Esophagus squamous epithelium (tissue), 4 donors: ENCODE data around the gene ERC1.

ENCODE experiments used
- POLR2A ChIP-seq, 4 donors: fragments of 450-650 bp; IDR thresholded peaks; one replicate each; pipeline ENCODE4 v1.6.1; 2017; ENCODE audit warnings: antibody characterized with exemption in 4 of 4, mild to moderate bottlenecking in 4 of 4, moderate library complexity in 3 of 4
- TF ChIP-seq, protein P1 (sequence below), 6 experiments: fragments of 450-650 bp in 4 of 6; fragments of 200-600 bp in 2 of 6; sonication (generic) in 2 of 6; IDR thresholded peaks; one replicate each; pipeline ENCODE4 v1.5.1; 2016 to 2019; ENCODE audit warnings: antibody characterized with exemption in 6 of 6, mild to moderate bottlenecking in 4 of 6, moderate library complexity in 4 of 6

DNA sequence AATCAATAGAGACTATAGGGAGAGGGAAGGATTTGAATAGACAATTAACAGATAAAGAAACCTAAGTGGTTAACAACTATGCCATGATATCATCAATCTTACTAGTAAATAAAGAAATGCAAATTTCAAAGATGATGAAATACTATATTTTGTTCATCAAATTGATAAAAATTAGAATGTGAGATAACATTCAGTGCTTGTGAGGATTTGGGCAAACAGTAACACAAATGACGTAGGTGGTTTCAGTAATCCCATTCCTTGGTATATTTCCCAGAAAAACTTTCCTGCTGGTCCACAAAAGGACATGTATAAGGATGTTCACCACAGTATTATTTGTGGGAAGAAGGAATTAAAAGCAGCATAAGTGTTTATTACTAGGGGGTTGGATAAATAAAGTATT, 136.0 kb downstream of the ERC1 start:
- TF ChIP-seq, protein P1, sequence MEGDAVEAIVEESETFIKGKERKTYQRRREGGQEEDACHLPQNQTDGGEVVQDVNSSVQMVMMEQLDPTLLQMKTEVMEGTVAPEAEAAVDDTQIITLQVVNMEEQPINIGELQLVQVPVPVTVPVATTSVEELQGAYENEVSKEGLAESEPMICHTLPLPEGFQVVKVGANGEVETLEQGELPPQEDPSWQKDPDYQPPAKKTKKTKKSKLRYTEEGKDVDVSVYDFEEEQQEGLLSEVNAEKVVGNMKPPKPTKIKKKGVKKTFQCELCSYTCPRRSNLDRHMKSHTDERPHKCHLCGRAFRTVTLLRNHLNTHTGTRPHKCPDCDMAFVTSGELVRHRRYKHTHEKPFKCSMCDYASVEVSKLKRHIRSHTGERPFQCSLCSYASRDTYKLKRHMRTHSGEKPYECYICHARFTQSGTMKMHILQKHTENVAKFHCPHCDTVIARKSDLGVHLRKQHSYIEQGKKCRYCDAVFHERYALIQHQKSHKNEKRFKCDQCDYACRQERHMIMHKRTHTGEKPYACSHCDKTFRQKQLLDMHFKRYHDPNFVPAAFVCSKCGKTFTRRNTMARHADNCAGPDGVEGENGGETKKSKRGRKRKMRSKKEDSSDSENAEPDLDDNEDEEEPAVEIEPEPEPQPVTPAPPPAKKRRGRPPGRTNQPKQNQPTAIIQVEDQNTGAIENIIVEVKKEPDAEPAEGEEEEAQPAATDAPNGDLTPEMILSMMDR (IDR thresholded peaks at IDR 0.05), result no peak
- no peak for TF ChIP-seq POLR2A (IDR thresholded peaks at IDR 0.05)
